HS-27A (cell line): Measurements from ENCODE around the gene SEPTIN3.

ENCODE experiments used
- DNase-seq: peaks from one replicate; pipeline ENCODE4 v3.0.0-alpha.2; 2012; ENCODE audit warnings: low read depth, missing footprints

SEPTIN3 gene

GRCh38 chr22:41976961-41977566 is 7.8 kb downstream of the SEPTIN3 start:
- no peak for DNase-seq

GRCh38 chr22:41978732-41979131 is 9.5 kb downstream of the SEPTIN3 start:
- no peak for DNase-seq

GRCh38 chr22:41979423-41980250 is 10.4 kb downstream of the SEPTIN3 start:
- no peak for DNase-seq

- no peak for DNase-seq
These were observed 13.6 kb downstream of the SEPTIN3 start for GRCh38 chr22:41982865-41983264.

- no peak for DNase-seq
These were observed 14.5 kb downstream of the SEPTIN3 start for GRCh38 chr22:41983513-41984405.

- no peak for DNase-seq
These were observed 18.0 kb downstream of the SEPTIN3 start for GRCh38 chr22:41987276-41987675.

GRCh38 chr22:41989246-41989645 is 20.0 kb downstream of the SEPTIN3 start:
- DNase-seq, result no peak

GRCh38 chr22:41991111-41991510 is 21.9 kb downstream of the SEPTIN3 start:
- no peak for DNase-seq

- DNase-seq, result no peak
These were observed 23.3 kb downstream of the SEPTIN3 start for GRCh38 chr22:41992496-41992895.

- no peak for DNase-seq
These were observed 26.0 kb downstream of the SEPTIN3 start for GRCh38 chr22:41995211-41995610.

GRCh38 chr22:41996826-41997225 is 27.6 kb downstream of the SEPTIN3 start:
- DNase-seq, result no peak

- DNase-seq, result no peak
These were observed 29.4 kb downstream of the SEPTIN3 start, which contains the start of gene WBP2NL for GRCh38 chr22:41998361-41999261. Gene WBP2NL, plus strand, starts transcription at chr22:41998788. Its CDS starts 31 bp downstream, at chr22:41998819.

GRCh38 chr22:42000466-42000865 is 31.2 kb downstream of the SEPTIN3 start:
- DNase-seq, result no peak

- no peak for DNase-seq
These were observed 31.9 kb downstream of the SEPTIN3 start for GRCh38 chr22:42001121-42001520.

- no peak for DNase-seq
These were observed 32.5 kb downstream of the SEPTIN3 start for GRCh38 chr22:42001706-42002105.

- DNase-seq, result no peak
These were observed 38.7 kb downstream of the SEPTIN3 start for GRCh38 chr22:42007922-42008321.

GRCh38 chr22:42010778-42011177 is 41.5 kb downstream of the SEPTIN3 start:
- DNase-seq, result no peak

- no peak for DNase-seq
These were observed 44.1 kb downstream of the SEPTIN3 start for GRCh38 chr22:42013385-42013784.

- no peak for DNase-seq
These were observed 46.9 kb downstream of the SEPTIN3 start for GRCh38 chr22:42016111-42016510.

- DNase-seq, result no peak
These were observed 49.0 kb downstream of the SEPTIN3 start for GRCh38 chr22:42018224-42018623.
